GM13976 (cell line): ENCODE data around the gene SLC8A1.

Source experiments
- DNase-seq: peaks from one replicate; pipeline ENCODE4 v3.0.0; 2012; ENCODE audit warnings: low spot score
- in situ Hi-C: fragments of 300-500 bp; cut with MboI; formaldehyde crosslinking; loops from one replicate; pipeline ENCODE4 v1.12.0; 2022; ENCODE audit warnings: low sequenced_read_pairs, mixed read lengths, inconsistent platforms; ENCODE audit not compliant: unreplicated experiment
- TF ChIP-seq, protein P1 (sequence below): IDR thresholded peaks from 2 replicates; pipeline ENCODE4 v1.5.1; 2012; ENCODE audit warnings: borderline replicate concordance, mild to moderate bottlenecking; ENCODE audit not compliant: insufficient read depth; ENCODE audit errors: extremely low read depth, missing control alignments, control extremely low read depth

The SLC8A1 gene

DNA sequence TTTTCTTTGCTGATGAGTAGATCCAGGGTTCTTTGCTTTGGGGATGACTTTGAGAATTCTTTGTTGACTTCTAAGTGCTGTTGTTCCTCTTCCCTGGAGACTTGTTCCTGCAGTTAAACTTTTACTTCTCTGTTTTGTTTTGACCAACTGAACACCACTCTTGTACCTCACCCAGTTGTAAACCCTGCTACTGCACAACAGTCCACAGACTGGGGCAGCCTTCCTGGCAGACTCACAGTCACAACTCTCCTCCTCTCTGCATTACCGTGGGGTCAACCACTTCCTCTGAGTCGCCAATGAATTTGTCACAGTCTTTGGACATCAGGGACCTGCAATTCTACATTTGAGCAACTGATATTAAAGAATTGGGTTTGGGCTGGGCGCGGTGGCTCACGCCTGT, 3.8 kb upstream of the SLC8A1 start:
- TF ChIP-seq, protein P1, sequence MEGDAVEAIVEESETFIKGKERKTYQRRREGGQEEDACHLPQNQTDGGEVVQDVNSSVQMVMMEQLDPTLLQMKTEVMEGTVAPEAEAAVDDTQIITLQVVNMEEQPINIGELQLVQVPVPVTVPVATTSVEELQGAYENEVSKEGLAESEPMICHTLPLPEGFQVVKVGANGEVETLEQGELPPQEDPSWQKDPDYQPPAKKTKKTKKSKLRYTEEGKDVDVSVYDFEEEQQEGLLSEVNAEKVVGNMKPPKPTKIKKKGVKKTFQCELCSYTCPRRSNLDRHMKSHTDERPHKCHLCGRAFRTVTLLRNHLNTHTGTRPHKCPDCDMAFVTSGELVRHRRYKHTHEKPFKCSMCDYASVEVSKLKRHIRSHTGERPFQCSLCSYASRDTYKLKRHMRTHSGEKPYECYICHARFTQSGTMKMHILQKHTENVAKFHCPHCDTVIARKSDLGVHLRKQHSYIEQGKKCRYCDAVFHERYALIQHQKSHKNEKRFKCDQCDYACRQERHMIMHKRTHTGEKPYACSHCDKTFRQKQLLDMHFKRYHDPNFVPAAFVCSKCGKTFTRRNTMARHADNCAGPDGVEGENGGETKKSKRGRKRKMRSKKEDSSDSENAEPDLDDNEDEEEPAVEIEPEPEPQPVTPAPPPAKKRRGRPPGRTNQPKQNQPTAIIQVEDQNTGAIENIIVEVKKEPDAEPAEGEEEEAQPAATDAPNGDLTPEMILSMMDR: no peak
- in situ Hi-C loops: no loop called here
- DNase-seq: no peak

DNA sequence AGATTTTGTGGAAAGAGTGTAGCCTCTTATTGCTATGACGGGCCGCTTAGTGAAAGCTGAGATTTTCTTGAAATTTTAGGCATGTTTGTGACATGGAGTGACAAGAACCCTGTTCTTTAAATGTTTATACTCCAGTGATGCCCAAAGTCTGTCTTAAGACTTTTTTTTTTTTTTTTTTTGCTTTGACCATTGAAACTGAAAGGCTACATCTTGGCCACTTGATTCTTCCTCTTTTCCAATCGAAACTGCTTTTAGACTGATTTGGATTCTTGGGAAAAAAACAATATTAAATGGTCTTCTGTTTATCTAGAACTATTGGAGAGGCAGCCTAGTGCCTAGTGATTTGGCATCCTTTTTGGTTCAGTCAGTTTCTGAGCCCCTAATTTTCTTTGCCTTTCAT, 2.4 kb upstream of the SLC8A1 start:
- DNase-seq: no peak
- TF ChIP-seq, protein P1: no peak
- in situ Hi-C loops: no loop called here

DNA sequence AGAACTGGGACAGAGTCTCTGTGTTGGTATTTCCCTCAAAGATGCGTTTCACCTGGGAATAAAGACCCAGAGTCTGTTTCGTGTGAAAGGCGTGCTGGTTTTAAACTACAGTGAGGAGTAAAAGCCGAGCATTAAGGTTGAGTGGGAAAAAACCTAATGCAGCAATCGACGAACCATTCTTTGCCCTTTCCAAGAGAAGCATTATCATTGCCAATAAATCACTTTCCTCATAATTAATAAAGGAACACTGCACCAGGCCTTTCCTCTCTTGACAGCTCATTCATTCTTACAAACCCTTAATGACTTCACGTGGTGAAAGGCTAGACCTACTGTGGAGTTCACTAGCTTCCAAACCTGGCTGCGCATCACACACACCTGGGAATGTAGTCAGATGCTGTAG, 896 bp upstream of the SLC8A1 start:
- DNase-seq: no peak
- TF ChIP-seq, protein P1: no peak
- in situ Hi-C loops: no loop called here

DNA sequence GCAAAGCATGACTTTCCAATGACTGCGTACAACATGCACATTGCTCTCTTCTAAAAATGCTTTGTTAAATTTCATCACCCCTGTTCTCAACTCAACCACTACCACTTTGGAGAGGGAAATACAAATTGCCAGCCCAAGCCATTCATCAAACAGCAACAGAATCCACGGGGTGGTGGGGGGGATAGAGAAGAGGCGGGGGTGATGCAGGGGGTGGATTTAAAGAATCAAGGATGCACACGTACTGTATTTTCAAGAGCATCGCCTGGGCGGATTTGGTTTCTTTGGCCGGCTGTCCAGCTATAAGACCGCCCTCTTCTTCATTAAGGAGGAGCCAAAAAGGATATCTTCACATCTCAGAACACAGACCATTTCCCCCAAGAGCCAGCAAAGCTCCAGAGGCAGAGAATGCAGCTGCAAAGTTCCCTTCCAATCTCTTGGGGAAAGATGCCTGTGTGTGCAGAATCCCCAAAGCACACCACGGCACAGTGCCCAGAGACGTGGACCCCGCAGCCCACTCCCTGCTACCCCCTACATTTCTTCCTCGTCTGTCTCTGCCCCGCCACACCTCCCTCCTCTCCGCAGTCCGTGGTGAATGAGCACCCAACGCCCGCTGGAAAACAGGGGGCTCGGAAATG, 977 bp downstream of the SLC8A1 start:
- peak; percentile 39 for DNase-seq
- in situ Hi-C loops: no loop called here
- TF ChIP-seq, protein P1: no peak

DNA sequence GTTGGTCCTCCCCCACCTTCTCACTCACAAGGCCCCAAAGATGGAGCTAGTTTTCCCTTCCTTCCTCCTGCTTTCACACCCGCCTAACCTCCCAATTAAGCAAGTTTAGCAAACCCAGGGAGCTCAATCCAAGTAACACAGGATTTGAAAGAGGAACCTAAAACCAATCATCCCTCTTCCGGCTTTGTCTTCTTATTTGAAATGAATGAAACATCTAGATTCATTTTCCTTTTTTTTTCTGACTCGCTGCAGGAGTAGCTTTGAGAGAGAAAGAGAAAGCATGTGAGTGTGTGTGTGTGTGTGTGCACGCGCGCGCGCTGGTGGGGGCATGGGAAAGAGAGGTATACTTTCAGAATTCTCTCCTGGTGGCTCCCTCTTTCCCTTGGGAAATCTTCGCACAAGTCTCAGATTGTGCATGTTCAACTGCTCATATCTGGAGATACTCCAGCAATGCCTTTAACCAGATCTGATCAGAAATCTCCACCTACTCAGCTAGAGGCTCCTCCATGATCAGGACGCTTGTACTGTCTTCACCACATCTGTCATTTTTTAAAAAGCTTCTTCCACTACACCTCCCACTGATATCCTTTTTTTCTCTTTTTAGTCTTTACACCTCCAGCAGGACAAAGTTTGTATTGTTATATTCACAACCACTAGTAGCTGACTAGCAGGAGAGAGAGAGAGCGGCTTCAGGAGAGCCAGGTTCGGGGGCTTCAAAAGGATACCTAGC, 1.7 kb downstream of the SLC8A1 start:
- TF ChIP-seq, protein P1: no peak
- DNase-seq: peak; percentile 5
- in situ Hi-C loops: no loop called here

DNA sequence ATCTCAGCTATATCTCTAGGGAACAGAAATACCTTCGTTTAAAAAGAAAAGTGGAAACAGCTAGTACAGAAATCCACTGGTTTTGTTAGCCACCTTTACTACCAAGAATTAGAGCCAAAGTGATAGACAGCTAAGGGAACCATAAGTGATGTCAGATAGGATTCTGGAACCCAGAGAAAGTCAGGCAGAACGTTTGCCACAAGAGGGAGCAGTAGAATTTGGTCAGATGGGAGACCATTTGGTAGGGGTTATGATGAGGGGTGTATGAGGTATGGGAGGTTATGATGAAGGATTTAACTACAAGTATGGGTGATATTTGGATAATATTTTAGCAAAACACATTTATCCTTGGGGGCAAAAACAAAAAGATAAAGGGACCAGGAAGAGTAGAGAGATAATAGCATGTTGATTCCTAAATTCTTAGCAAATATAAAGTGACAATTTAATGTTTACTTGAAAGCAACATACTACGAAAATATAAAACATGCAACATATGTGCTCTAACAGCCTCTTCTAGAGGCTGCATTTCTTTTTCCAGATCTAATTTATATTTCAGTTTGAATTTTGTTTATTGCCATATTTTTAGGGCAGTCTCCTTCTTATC, 3.3 kb downstream of the SLC8A1 start:
- in situ Hi-C loops: no loop called here
- TF ChIP-seq, protein P1: no peak
- DNase-seq: peak; percentile 16
